Fibroblast of lung (primary cell): ENCODE measurements around the gene HMOX2.

Experiments
- EZH2 ChIP-seq: IDR thresholded peaks from 2 replicates; pipeline ENCODE4 v1.5.1; 2012; ENCODE audit warnings: low read length, control low read depth, mild to moderate bottlenecking; ENCODE audit errors: missing control alignments
- TF ChIP-seq, protein P1 (sequence below), 2 donors: IDR thresholded peaks in 1 of 2; conservative IDR thresholded peaks in 1 of 2; 1 replicate in 1 of 2; 2 replicates in 1 of 2; pipeline ENCODE4 v1.5.1; 2011 to 2012; ENCODE audit warnings: low read length in 2 of 2, control low read depth in 1 of 2, inconsistent platforms in 1 of 2, low read depth in 1 of 2, mild to moderate bottlenecking in 1 of 2

DNA sequence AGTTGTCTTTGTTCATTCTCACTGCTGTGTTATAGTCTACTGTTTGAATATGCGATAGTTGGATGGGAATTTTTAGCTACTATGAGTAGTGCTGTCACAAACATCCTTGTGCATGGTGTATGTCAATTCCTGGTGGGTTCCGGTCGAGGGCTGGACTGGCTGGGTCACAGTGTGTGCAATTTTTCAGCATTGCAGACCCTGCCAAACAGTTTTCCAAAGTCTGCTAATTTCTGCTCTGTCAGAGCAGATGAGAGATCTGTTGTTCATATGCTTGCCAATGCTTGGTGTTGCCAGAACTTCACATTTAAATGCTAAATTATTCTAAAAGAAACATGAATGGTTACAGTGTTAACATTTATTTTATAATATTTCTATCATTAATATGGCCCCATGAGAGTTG, 76.3 kb downstream of the HMOX2 start:
- TF ChIP-seq, protein P1, sequence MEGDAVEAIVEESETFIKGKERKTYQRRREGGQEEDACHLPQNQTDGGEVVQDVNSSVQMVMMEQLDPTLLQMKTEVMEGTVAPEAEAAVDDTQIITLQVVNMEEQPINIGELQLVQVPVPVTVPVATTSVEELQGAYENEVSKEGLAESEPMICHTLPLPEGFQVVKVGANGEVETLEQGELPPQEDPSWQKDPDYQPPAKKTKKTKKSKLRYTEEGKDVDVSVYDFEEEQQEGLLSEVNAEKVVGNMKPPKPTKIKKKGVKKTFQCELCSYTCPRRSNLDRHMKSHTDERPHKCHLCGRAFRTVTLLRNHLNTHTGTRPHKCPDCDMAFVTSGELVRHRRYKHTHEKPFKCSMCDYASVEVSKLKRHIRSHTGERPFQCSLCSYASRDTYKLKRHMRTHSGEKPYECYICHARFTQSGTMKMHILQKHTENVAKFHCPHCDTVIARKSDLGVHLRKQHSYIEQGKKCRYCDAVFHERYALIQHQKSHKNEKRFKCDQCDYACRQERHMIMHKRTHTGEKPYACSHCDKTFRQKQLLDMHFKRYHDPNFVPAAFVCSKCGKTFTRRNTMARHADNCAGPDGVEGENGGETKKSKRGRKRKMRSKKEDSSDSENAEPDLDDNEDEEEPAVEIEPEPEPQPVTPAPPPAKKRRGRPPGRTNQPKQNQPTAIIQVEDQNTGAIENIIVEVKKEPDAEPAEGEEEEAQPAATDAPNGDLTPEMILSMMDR (conservative IDR thresholded peaks at IDR 0.05 in 1 of 2, IDR thresholded peaks at IDR 0.05 in 1 of 2; ENCODE audit: low read depth in 1 of 2, low read length in 2 of 2): no peak
- no peak for TF ChIP-seq EZH2
